ENCODE measurements around the gene PLEKHA5.
"Not testable (repeated sequence)": the region's sequence is repeated elsewhere in the genome, so short reads cannot be mapped to it uniquely, and the experiment has no call there.

The PLEKHA5 gene

DNA sequence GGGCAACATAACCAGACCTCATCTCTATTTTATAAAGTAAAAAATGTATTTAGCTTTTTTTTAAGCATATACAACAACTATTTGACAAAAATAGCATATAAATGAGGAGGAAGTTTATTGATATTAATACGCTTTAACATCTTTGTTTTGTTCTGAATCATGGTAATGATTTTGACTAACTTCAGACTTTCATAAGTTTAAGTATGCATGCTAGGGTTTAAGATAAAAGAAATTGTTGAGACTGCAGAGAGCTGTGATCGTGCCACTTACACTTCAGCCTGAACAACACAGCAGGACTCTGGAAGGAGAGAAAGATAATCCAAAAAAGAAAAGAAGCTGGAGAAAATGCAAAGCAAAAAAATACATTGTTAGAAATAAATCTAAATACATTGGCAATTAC is 221.8 kb downstream of the PLEKHA5 start:
- peak; percentile 12 for DNase-seq

- DNase-seq = no peak
Observed at GRCh38 chr12:19369691-19370148, 240.2 kb downstream of the PLEKHA5 start.

GRCh38 chr12:19373586-19373985 is 244.1 kb downstream of the PLEKHA5 start:
- no peak for DNase-seq

DNA sequence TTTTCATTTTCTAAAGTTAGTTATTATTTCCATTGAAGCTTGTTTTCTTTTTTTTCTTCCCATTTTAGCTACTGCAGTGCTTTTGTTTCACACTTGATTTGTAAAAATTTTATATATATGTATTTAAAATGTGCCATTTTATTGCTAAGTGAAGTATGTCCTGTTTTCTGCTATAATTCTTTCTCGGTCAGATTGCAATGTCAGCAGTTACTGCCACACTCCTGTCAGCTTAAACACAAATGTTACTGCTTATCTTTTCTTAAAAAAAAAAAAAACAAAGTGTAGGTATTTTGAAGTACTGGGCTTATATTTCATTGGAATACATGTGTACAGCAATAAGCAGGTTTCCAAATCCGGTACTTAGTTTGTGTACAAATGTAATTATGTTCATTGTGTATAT is 246.4 kb downstream of the PLEKHA5 start:
- DNase-seq = no peak

DNA sequence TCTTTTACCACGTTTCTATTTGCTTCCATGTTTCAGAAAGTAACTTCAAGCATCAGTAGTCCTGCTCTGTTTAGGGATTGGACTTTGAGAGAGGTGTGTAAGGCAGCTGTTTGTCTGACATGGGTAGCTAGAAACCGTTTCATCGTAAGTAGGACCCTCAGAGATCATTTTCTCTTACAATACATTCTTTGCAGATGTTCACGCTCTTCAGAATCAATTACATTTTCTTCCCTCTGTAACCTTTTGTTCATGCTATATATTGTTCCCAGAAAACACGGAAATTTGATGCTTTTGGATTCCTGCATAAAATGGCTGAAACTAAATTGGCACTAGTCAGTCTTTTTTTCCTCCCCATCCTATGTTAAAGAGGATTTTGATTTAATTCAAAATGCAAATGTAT is 247.2 kb downstream of the PLEKHA5 start:
- no peak for DNase-seq

- peak; percentile 83 for DNase-seq
Observed at GRCh38 chr12:19382111-19382526, 252.6 kb downstream of the PLEKHA5 start.

DNA sequence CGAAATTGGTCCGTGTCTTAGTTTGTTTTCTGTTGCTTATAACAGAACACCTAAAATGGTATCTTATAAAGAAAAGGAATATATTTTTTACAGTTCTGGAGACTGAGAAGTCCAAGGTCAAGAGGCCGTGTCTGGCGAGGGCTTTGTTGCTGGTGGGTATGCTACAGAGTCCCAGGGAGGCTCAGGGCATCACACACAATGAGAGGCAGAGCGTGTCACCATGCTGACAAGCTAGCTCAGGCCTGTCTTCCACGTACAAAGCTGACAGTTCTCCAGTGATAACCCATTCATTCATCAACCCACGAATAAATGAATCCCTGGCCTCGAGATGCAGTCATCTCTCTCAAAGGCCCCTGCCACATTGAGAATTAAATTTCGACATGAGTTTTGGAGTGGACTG is 253.0 kb downstream of the PLEKHA5 start:
- peak; percentile 3 for DNase-seq

DNA sequence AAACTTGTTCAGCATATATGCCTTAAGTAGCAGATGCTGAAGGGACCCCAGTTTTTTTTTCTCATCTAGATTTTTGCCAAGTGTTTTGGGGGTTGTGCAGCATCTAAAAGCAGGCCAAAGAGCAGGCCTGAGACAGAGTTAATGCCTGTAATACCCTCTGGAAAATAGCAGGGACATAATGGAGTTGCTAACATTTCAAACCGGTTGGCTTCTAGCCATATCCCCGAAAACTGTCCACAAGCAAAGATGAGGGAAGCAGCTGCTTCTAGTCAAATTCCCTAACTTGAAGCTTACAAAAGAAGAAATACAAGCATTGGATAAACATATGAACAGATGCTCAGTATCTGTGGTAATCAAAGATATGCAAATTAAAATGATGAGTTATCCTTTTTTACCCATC is 257.6 kb downstream of the PLEKHA5 start:
- DNase-seq = no peak

GRCh38 chr12:19388131-19388549 is 258.6 kb downstream of the PLEKHA5 start:
- DNase-seq = no peak

GRCh38 chr12:19390051-19390598 is 260.6 kb downstream of the PLEKHA5 start:
- DNase-seq = no peak

- not testable (repeated sequence) for DNase-seq
Observed at GRCh38 chr12:19392644-19393043, 263.1 kb downstream of the PLEKHA5 start.

DNA sequence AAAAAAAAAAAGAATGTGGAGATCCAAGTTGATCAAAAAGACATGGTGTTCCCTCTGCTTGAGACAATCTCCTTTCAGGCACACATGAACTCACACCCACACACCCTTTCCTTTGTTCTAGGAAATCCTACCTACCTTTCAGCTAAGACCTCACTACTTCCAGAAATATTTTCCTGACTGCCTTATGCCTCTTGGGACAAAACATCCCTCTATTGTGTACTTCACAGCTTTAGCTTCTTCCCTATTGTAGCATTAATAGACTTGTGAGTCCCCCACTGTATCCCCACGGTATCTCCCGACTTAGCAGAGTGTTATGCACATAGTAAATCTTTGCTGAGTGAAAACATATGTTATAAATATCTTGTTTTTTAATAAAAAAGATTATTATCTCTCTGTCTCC is 264.9 kb downstream of the PLEKHA5 start:
- DNase-seq = no peak

- no peak for DNase-seq
Observed at GRCh38 chr12:19397534-19397933, 268.0 kb downstream of the PLEKHA5 start.

DNA sequence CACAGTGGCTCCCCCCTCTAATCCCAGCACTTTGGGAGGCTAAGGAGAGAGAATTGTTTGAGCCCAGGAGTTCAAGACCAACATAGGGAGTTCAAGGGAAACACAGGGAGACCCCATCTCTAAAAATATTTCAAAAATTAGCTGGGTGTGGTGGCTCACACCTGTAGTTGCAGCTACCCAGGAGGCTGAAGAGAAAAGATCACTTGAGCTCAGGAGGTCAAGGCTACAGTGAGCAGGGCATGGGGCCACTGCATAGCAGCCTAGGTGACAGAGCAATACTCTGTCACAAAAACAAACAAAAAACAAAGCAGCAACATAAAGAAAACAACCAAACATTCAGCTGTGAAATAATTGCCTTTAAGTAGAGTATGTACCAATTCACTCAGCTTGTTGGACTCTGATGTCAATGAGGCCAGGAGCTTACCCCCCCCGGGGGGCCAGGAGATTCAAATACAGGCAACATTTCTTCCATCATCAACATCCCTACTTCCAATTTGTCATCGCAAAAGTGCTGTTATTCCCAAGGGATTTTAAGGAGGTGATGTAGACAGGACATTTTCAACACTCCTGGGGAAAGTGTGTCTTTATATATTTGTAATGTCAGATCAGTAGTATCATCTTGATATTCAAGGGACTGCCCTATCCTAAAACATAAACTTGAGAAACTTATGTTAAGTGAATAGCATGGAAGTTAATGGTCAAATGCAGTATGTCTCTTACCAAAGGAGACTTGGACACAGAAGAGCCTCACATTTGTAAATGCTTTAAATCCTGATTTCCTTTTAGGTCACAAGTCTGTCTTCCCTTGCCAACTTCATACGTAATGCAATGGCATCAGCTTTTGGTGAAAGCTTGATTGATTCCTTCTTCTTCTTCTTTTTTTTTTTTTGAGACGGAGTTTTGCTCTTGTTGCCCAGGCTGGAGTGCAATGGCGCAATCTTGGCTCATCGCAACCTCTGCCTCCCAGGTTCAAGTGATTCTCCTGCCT is 269.1 kb downstream of the PLEKHA5 start:
- no peak for DNase-seq

- not testable (repeated sequence) for DNase-seq
Observed at GRCh38 chr12:19400649-19401285, 271.2 kb downstream of the PLEKHA5 start.

DNA sequence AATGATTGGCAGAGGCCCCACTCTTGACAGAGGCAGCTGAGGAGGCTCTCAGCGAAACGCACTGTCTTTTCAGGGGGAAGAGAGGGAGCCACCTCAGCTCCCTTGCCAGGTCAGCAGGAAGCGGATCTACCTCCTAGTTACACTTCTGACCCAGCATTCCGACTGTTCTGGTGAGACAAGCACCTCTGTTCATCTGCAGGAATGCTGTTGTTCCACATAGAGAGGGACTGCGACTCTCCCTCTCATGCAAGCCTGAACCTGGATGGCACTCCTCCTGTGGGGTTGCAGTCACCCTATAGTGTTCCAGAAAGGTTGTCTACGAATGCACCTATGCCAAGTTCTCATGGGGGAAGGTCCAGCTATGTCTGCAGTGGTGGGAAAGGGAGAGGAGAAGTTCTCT is 272.7 kb downstream of the PLEKHA5 start:
- no peak for DNase-seq

DNA sequence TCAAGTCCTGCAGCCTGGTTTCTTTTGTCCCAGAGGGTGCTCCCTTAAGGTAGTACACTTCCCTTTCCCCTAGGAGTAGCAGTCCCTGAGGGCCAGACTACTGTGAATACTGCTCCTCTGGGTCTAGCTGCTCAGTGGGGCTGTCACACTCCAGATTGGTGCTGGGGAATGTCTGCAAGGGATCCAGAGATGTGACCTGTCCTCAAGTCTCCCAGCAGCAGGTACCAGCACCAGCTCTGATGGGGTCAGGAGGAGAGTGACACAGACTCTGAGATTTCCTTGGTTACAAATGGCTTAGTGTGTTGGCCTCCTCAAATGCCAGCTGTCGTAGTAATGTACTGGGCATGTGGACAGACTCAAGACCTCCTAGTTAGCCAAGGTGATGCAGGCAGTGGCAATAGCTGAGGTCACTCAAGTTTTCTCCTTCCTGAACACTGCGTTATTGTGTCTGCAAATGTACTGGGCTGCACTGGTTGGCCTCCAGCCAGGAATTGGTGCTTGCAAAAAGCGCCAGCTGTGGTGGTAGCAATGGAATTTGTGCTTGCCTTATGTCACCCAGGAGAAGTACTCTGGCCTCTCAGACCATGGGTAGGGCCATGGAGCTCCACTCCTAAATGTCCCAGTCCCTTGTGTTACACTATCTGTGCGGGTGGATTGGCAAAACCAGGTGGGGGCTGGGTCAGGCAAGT is 273.4 kb downstream of the PLEKHA5 start:
- no peak for DNase-seq

GRCh38 chr12:19404242-19404880 is 274.8 kb downstream of the PLEKHA5 start:
- no peak for DNase-seq

GRCh38 chr12:19409376-19409775 is 279.8 kb downstream of the PLEKHA5 start:
- DNase-seq = no peak

DNA sequence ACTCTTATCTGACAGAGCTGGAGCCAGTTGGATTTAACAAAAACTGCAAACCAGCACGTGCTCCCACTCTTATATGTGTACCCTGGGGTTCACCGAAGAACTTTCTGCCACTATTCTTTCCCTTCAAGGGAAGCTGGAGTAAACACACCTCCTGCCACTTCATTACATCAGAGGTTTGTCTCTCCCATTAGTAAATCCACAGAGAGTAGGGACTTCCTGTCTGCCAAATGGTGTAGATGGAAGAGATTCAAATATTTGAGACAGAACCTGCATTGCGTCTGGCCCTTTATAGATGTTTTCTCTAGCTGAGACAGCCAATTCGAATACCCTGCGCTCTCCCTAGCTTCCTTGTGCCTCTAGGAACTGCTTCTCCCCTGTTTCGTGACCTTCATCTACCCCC is 280.7 kb downstream of the PLEKHA5 start:
- no peak for DNase-seq

DNA sequence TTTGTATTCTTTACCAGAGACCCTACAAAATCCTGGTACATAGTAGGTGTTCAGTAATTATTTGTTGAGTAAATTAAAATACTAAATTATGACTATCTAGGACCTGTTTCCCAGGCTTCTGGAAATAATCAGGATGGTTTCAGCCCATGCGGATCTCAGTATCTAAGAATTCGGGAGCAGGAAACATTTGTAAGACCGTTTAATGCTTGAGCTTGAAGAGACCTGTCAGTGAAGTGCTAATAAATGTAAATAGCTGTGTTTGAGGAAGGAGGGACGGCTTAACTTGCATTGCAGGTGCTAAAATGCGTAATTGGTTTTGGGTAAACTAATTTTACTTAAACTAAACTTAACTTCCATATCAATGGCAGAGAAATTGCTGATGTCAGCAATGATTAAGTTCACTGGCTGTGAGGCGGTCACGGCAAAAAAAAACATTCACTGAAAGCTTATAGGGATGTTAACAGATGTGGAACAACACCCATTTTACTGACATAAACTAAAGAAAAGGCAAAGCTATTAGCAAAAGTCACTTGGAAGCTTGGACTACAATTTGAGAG is 281.2 kb downstream of the PLEKHA5 start:
- DNase-seq = no peak

Data from activated CD4-positive, alpha-beta T cell treated with anti-CD3 and anti-CD28 coated beads, Interleukin-2, amount 50 U/mL, for 16 hours (primary cell).